MCF 10A (cell line): ENCODE results near the gene KCNK10. TPM values are rescaled to one million over a fixed set of nuclear protein-coding genes. Genes with fewer than 3 reads are reported as not detected.

ENCODE experiments used
- BruUV-seq: library from RNA; stranded (reverse); fragments of 400-500 nt; replicated peaks from 2 replicates; lab custom pipeline; 2021; lab: Mats Ljungman, UMichigan
- CTCF ChIA-PET: fragments of 300-600 bp; sonication (Branson Sonifier 250); formaldehyde crosslinking; extraction: SDS; loops from one replicate; lab custom pipeline; 2021; ENCODE audit warnings: antibody characterized with exemption, inconsistent platforms; lab: Yijun Ruan, JAX
- POLR2A ChIA-PET: fragments of 300-600, 350-650 bp; sonication (Branson Sonifier 250); formaldehyde crosslinking; extraction: SDS; loops from one replicate; lab custom pipeline; 2020; ENCODE audit warnings: antibody characterized with exemption, inconsistent platforms; lab: Yijun Ruan, JAX
- DNase-seq: peaks from one replicate; pipeline ENCODE4 v3.0.0-alpha.2; 2018; ENCODE audit not compliant: unreplicated experiment
- H3K27ac Mint-ChIP-seq: one replicate; pipeline ENCODE4 v1.8.0; 2022; ENCODE audit warnings: mild to moderate bottlenecking, low read depth, mixed read lengths; ENCODE audit not compliant: unreplicated experiment
- H3K27me3 Mint-ChIP-seq: one replicate; pipeline ENCODE4 v1.8.0; 2022; ENCODE audit warnings: mixed read lengths; ENCODE audit not compliant: insufficient read depth, unreplicated experiment
- H3K36me3 Mint-ChIP-seq: one replicate; pipeline ENCODE4 v1.8.0; 2022; ENCODE audit warnings: mild to moderate bottlenecking, moderate library complexity, mixed read lengths; ENCODE audit not compliant: insufficient read depth, unreplicated experiment
- H3K4me1 Mint-ChIP-seq: one replicate; pipeline ENCODE4 v1.8.0; 2022; ENCODE audit warnings: mixed read lengths; ENCODE audit not compliant: insufficient read depth, unreplicated experiment
- H3K4me3 Mint-ChIP-seq: one replicate; pipeline ENCODE4 v1.8.0; 2022; ENCODE audit warnings: mild to moderate bottlenecking, moderate library complexity, mixed read lengths; ENCODE audit not compliant: unreplicated experiment
- H3K9me3 Mint-ChIP-seq: one replicate; pipeline ENCODE4 v1.8.0; 2022; ENCODE audit warnings: mixed read lengths; ENCODE audit not compliant: unreplicated experiment
- intact Hi-C: fragments of 100-400 bp; cut with micrococcal nuclease; formaldehyde crosslinking; loops from 2 replicates; pipeline ENCODE4 v1.14.1; 2022
- total RNA-seq: library from RNA; stranded (reverse); gene quantifications from 2 replicates; pipeline ENCODE4 v1.2.3, GENCODE V29; 2022
- TF ChIP-seq, protein P1 (sequence below): fragments of 200-600 bp; IDR thresholded peaks from one replicate; pipeline ENCODE4 v1.8.0; 2022; ENCODE audit warnings: antibody characterized with exemption, mild to moderate bottlenecking; ENCODE audit not compliant: unreplicated experiment

The KCNK10 gene
- total RNA-seq, 1 experiment from 2014 or later = not detected

DNA sequence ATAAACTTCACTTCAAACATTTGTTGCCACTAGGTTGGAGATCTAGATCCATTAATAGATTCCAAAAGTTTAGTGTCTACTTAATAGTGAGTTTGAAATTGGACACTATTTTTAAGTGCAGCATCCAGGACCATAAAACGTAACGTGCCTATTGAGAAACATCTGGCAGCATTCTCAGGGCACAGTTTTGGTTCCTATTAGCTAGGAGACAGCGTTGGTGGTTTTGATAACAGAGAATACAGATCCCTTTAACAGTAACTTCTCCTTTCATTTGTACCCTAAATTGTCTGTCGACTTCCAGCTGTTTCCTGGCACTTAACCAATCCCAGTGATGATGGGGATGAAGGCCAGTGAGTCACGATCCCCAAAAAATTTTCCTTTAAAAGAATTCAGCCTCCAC is 25.8 kb downstream of the KCNK10 start:
- ChIA-PET POLR2A (no interaction called here), CTCF (no interaction called here)
- H3K27ac Mint-ChIP-seq = no peak overlapping the region
- BruUV-seq = no TSS peak
- H3K4me1 Mint-ChIP-seq = no peaks in the 10 kb centered on the region
- peaks cover 6% of the 10 kb centered on the region for H3K36me3 Mint-ChIP-seq
- TF ChIP-seq, protein P1, sequence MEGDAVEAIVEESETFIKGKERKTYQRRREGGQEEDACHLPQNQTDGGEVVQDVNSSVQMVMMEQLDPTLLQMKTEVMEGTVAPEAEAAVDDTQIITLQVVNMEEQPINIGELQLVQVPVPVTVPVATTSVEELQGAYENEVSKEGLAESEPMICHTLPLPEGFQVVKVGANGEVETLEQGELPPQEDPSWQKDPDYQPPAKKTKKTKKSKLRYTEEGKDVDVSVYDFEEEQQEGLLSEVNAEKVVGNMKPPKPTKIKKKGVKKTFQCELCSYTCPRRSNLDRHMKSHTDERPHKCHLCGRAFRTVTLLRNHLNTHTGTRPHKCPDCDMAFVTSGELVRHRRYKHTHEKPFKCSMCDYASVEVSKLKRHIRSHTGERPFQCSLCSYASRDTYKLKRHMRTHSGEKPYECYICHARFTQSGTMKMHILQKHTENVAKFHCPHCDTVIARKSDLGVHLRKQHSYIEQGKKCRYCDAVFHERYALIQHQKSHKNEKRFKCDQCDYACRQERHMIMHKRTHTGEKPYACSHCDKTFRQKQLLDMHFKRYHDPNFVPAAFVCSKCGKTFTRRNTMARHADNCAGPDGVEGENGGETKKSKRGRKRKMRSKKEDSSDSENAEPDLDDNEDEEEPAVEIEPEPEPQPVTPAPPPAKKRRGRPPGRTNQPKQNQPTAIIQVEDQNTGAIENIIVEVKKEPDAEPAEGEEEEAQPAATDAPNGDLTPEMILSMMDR = no peak
- intact Hi-C loops = no loop called here
- no peak overlapping the region for H3K4me3 Mint-ChIP-seq
- H3K9me3 Mint-ChIP-seq = no peaks in the 10 kb centered on the region
- peaks cover 45% of the 10 kb centered on the region for H3K27me3 Mint-ChIP-seq
- no peak for DNase-seq

DNA sequence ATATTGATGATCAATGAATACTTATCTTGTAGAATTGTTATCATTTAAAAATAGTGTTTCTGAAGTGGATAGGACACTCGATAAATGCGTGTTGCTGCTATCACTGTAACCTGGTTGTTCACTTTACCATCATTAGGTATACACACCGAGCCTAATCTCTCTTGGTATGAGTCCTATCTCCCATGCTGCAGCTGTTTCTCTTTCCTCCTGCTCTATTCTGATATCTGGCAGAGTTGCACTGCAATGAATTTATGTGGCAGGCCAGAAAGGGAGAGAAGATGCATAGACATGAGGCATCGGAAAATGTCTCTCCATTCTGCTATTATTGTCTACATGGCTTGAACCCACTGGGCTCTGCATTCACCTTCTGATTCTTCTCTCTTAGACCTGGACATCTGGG is 26.7 kb downstream of the KCNK10 start:
- H3K27ac Mint-ChIP-seq = no peak overlapping the region
- TF ChIP-seq, protein P1 = no peak
- no peaks in the 10 kb centered on the region for H3K36me3 Mint-ChIP-seq
- no peaks in the 10 kb centered on the region for H3K4me1 Mint-ChIP-seq
- peaks cover 35% of the 10 kb centered on the region for H3K27me3 Mint-ChIP-seq
- CTCF ChIA-PET = no interaction called here
- no peak overlapping the region for H3K4me3 Mint-ChIP-seq
- intact Hi-C loops = no loop called here
- POLR2A ChIA-PET = no interaction called here
- no peaks in the 10 kb centered on the region for H3K9me3 Mint-ChIP-seq
- no peak for DNase-seq
- BruUV-seq = no TSS peak

DNA sequence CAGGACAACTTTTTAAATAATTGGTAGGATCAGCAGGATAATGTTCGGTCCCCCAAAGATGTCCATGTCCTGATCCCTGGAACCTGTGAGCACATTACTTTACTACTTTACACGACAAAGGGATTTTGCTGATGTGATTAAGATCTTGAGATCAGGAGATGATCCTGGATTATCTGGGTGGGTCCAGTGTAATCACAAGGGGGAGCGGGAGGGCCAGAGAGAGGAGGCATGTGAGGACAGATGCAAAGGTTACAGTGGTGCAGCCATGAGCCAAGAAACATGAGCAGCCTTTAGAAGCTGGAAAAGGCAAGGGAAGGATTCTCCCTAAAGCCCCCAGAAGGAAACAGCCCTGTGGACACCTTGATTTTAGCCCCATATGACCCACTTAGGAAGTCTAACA is 33.1 kb downstream of the KCNK10 start:
- ChIA-PET CTCF (interaction anchor here (0.6 kb wide), 1 partner anchor 355 kb away, joined by 3 read pairs; no protein-coding TSS in a partner anchor), POLR2A (no interaction called here)
- Mint-ChIP-seq H3K27me3 (no peaks in the 10 kb centered on the region), H3K27ac (no peak overlapping the region), H3K4me1 (no peaks in the 10 kb centered on the region), H3K4me3 (no peak overlapping the region), H3K9me3 (no peaks in the 10 kb centered on the region), H3K36me3 (no peaks in the 10 kb centered on the region)
- DNase-seq = no peak
- TF ChIP-seq, protein P1 = no peak
- intact Hi-C loops = no loop called here
- BruUV-seq = no TSS peak

DNA sequence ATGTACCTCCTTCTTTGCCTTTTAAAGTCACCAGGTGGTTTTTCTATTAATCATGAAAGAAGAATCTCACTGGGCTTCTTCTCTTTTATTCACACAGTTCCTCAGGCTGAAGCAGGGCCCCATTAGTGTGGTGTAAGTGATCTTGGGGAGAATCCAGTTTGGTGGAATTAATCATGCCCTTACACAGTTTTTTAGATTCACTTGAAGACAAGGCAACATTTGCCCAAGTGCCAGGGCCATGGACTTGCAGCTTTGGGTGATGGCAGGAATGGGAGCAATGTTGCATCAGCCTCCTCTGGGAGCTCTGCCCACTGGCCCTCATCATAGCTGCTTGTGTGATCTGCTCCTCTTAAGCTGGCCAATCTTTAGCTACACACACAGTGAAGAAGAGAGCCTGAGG is 33.8 kb downstream of the KCNK10 start:
- peak; percentile 19 for DNase-seq
- Mint-ChIP-seq H3K27ac (no peak overlapping the region), H3K4me3 (no peak overlapping the region), H3K4me1 (no peaks in the 10 kb centered on the region), H3K9me3 (no peaks in the 10 kb centered on the region), H3K36me3 (no peaks in the 10 kb centered on the region), H3K27me3 (no peaks in the 10 kb centered on the region)
- intact Hi-C loops = no loop called here
- no TSS peak for BruUV-seq
- TF ChIP-seq, protein P1 = no peak
- CTCF ChIA-PET = no interaction called here
- POLR2A ChIA-PET = no interaction called here
